Measurements from ENCODE around the gene MAML3. TPM values are rescaled to one million over a fixed set of nuclear protein-coding genes. Genes with fewer than 3 reads are reported as not detected.
A peak's percentile ranks its signal among the peaks of the same experiment; 100 is the strongest.
"Not testable (repeated sequence)": the region's sequence is repeated elsewhere in the genome, so short reads cannot be mapped to it uniquely, and the experiment has no call there.

MAML3 gene
- total RNA-seq, 4 donors from 2014 or later = 21.2 to 28.4 (median 22.1) TPM

- WGBS, 2 donors = 85 to 90% methylated on average over 2 of the region's 2 CpGs
- DNase-seq (ENCODE audit: low spot score in 2 of 2) = no peak
- intact Hi-C loops (cut with DNase I; ENCODE audit: low total_unique reads) = no loop called here
- no peak overlapping the region for H3K4me3 ChIP-seq (ENCODE audit: low read depth, poor library complexity, severe bottlenecking)
- TF ChIP-seq, protein P1, sequence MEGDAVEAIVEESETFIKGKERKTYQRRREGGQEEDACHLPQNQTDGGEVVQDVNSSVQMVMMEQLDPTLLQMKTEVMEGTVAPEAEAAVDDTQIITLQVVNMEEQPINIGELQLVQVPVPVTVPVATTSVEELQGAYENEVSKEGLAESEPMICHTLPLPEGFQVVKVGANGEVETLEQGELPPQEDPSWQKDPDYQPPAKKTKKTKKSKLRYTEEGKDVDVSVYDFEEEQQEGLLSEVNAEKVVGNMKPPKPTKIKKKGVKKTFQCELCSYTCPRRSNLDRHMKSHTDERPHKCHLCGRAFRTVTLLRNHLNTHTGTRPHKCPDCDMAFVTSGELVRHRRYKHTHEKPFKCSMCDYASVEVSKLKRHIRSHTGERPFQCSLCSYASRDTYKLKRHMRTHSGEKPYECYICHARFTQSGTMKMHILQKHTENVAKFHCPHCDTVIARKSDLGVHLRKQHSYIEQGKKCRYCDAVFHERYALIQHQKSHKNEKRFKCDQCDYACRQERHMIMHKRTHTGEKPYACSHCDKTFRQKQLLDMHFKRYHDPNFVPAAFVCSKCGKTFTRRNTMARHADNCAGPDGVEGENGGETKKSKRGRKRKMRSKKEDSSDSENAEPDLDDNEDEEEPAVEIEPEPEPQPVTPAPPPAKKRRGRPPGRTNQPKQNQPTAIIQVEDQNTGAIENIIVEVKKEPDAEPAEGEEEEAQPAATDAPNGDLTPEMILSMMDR (IDR thresholded peaks at IDR 0.05) = no peak
- TF ChIP-seq POLR2A (IDR thresholded peaks at IDR 0.05) = no peak
Measured at GRCh38 chr4:139710073-139710472, 443.9 kb downstream of the MAML3 start.

DNA sequence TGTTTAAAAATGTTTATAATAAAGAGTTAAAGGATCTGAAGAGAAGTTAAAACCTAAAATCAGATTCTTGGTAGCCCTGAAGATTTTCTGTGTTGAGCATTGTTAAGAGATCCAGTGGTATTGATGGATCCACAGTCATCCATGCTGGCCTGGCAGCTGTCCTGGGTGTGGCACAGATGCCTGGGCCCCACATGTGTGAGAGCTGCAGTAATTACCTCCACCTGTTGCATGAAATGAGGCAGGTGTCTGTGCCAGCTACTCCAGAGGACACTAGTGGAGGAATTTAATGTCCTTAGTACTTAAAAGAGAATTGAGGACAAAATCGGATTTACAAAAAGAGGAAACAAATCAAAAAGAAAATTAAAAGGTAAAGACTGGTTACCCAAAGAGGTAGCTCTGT is 444.3 kb downstream of the MAML3 start:
- no peak for DNase-seq (ENCODE audit: low spot score in 2 of 2)
- no peak for TF ChIP-seq POLR2A (IDR thresholded peaks at IDR 0.05)
- TF ChIP-seq, protein P1 (IDR thresholded peaks at IDR 0.05) = no peak
- no peak overlapping the region for H3K4me3 ChIP-seq (ENCODE audit: low read depth, poor library complexity, severe bottlenecking)
- WGBS, 2 donors = 83 to 100% methylated on average over 1 of the region's 1 CpG
- intact Hi-C loops (cut with DNase I; ENCODE audit: low total_unique reads) = no loop called here

DNA sequence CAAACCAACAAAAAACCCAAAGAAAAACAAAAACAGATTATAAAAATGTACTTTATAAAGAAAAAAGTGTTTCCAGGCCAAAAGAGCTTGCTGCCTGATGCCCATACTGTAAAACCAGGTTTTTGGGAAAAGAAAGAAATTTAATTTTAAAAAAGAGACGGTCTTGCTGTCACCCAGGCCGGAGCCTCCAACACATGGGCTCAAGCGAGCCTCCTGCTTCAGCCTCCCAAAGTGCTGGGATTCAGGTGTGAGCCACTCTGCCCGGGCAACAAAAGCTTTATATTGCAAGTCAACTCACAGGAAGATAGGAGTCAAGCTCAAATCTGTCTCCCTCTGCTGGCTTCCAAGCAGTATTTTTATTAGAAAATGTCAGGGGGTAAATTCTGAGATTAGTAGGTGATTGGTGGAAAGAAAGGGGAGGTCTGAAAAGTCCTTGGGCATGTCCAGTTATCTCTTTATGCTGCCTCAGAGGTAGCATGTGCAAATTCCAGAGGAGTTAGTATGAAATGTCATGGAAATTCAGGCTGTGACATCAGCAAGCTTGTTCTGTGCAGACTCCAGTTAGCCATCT is 449.0 kb downstream of the MAML3 start:
- WGBS, 2 donors = 97 to 99% methylated on average over 4 of the region's 4 CpGs

DNA sequence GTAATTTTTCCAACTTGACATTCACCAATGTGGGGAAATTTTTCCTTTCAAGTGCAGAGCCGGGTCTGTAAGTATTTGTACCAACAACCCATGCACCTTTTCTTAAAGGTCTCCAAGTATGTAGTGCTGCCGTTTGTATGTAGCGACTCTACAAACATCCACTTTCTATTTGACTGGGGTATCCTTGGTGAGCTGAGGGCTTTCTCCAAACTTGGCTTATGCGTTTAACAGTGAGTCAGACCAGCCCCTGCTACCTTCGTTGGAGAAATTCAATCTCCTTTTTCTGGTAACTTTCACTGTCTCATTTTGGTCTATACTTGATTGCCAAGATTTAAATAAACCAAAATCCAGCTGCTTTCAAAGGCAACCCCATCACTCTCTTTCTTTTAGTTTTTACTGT is 453.4 kb downstream of the MAML3 start:
- no peak overlapping the region for H3K4me3 ChIP-seq (ENCODE audit: low read depth, poor library complexity, severe bottlenecking)
- TF ChIP-seq POLR2A (IDR thresholded peaks at IDR 0.05) = no peak
- TF ChIP-seq, protein P1 (IDR thresholded peaks at IDR 0.05) = no peak
- WGBS, 2 donors = 87 to 92% methylated on average over 5 of the region's 5 CpGs
- DNase-seq (ENCODE audit: low spot score in 2 of 2) = no peak
- intact Hi-C loops (cut with DNase I; ENCODE audit: low total_unique reads) = no loop called here

More for the DNA sequence above, 449.0 kb downstream of the MAML3 start:
- peak in 1 of 2 donors; percentile 53 for DNase-seq (ENCODE audit: low spot score in 2 of 2)
- TF ChIP-seq POLR2A (IDR thresholded peaks at IDR 0.05) = no peak
- TF ChIP-seq, protein P1 (IDR thresholded peaks at IDR 0.05) = no peak
- intact Hi-C loops (cut with DNase I; ENCODE audit: low total_unique reads) = no loop called here
- H3K4me3 ChIP-seq (ENCODE audit: low read depth, poor library complexity, severe bottlenecking) = no peak overlapping the region

GRCh38 chr4:139698167-139698925 is 455.6 kb downstream of the MAML3 start:
- WGBS, 2 donors = 96 to 98% methylated on average over 19 to 24 of the region's 25 CpGs
- peak in 1 of 2 donors; percentile 17 for DNase-seq (ENCODE audit: low spot score in 2 of 2)
- H3K4me3 ChIP-seq (ENCODE audit: low read depth, poor library complexity, severe bottlenecking); intact Hi-C loops (cut with DNase I; ENCODE audit: low total_unique reads): not testable (repeated sequence)

- WGBS, 2 donors = 90 to 92% methylated on average over 5 of the region's 5 CpGs
- intact Hi-C loops (cut with DNase I; ENCODE audit: low total_unique reads) = no loop called here
- TF ChIP-seq, protein P1 (IDR thresholded peaks at IDR 0.05) = no peak
- TF ChIP-seq POLR2A (IDR thresholded peaks at IDR 0.05) = no peak
- no peak for DNase-seq (ENCODE audit: low spot score in 2 of 2)
- no peak overlapping the region for H3K4me3 ChIP-seq (ENCODE audit: low read depth, poor library complexity, severe bottlenecking)
Measured at GRCh38 chr4:139696491-139696890, 457.5 kb downstream of the MAML3 start.

All from lower leg skin (tissue), 4 donors.